Measurements from ENCODE around the gene CACNG5. TPM values are rescaled to one million over a fixed set of nuclear protein-coding genes. Genes with fewer than 3 reads are reported as not detected.

CACNG5 gene
- total RNA-seq, 2 donors from 2014 or later = not detected

DNA sequence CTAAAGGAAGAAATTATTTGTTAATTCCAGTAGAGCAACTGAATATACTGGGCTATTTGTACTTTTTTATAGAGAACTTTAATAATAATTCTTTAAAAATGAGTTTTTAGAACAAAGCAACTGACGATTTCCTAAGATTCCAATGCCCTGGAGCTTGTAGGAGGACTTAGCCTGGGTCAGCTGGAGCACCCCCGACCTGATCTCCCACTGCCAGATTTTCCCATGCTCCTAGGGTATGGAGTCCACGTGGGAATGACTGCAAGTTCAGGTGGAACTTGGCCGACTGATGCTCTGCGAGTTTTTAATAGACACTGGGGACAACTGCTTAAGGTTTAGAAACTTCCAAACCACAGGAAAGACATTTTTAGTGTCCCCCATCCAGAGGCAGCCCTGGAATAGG, 25.5 kb upstream of the CACNG5 start:
- DNase-seq (no peak), ATAC-seq (no peak)
- Mint-ChIP-seq H3K27me3 (no peaks in the 10 kb centered on the region), H3K36me3 (ENCODE audit: low read depth) (no peaks in the 10 kb centered on the region), H3K27ac (no peak overlapping the region), H3K4me3 (no peak overlapping the region), H3K4me1 (peaks cover 5% of the 10 kb centered on the region)
- H3K9me3 ChIP-seq (ENCODE audit: control insufficient read depth, low read length, poor library complexity, severe bottlenecking) = no peaks in the 10 kb centered on the region

DNA sequence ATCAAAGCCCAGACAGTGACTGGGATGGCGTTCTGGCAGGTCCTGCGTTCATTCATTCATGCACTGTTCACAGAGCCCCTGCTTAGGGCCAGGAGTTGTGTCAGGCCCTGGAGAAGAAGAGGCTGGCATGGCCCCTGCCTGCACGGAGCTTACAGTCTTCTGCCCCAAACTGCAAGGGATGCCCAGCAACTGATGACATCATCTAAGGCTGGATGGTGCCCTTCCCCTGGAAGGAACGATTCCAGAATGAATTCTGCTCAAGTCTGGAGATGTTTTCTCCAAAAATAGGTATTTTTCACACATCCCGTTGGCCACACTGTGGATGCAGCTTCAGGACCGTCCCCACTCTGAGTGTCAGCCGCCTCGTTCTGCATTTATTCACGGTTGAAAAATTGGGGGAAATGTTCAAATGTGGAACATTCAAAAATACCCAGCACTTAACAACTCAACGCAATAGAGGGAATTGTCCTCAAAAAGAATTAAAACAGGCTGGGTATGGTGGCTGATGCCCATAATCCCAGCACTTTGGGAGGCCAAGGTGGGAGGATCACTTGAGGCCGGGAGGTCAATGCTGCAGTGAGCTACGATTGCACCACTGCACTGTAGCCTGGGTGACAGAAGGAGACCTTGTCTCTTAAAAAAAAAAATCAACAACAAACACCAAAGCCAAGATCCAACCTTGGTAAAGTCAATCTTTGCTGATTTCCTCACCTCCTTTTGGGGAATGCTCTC, 23.8 kb upstream of the CACNG5 start:
- Mint-ChIP-seq H3K27me3 (no peaks in the 10 kb centered on the region), H3K36me3 (ENCODE audit: low read depth) (no peaks in the 10 kb centered on the region), H3K27ac (no peak overlapping the region), H3K4me1 (peaks cover 2% of the 10 kb centered on the region), H3K4me3 (no peak overlapping the region)
- ATAC-seq (no peak), DNase-seq (no peak)
- no peaks in the 10 kb centered on the region for H3K9me3 ChIP-seq (ENCODE audit: control insufficient read depth, low read length, poor library complexity, severe bottlenecking)

DNA sequence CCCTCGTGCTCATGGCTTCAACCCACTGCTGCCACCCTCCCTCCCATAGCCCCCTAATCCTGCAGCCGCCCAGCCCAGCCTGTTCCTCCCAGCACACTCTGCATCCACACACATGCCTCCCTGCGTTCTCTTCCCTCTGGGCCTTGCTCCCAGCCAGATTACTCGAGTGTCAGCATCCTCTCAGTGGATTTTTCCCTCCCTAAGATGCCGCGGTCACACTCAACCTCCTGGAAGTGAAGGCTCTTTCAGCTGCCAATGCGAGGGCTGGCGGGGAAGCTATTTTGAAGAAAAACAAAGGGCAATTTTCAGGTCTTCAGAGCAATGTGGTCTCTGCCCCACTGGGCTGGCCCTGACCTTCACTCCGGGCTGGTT, 23.2 kb upstream of the CACNG5 start:
- no peak for ATAC-seq
- Mint-ChIP-seq H3K4me1 (no peaks in the 10 kb centered on the region), H3K27ac (no peak overlapping the region), H3K27me3 (no peaks in the 10 kb centered on the region), H3K4me3 (no peak overlapping the region), H3K36me3 (ENCODE audit: low read depth) (no peaks in the 10 kb centered on the region)
- no peaks in the 10 kb centered on the region for H3K9me3 ChIP-seq (ENCODE audit: control insufficient read depth, low read length, poor library complexity, severe bottlenecking)
- no peak for DNase-seq

DNA sequence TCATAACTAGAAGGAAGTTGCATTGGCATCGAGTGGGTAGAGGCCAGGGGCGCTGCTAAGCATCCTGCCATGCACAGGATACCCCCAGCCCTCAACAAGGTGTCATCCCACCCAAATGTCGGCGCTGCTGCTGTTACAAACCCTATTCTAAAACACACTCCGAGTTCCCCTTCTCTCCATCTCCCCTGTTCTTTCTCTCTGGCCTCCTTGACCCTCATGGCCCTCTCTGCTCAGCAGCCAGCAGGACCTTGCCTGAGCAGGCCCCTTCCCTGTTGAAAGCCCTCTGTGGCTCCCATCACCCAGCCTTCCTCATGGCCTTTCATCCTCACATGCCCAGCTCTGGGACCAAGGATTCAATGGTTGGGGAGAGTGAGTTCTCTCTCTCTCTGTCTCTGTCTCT, 22.3 kb upstream of the CACNG5 start:
- no peaks in the 10 kb centered on the region for H3K4me1 Mint-ChIP-seq
- DNase-seq (no peak), ATAC-seq (no peak)
- H3K9me3 ChIP-seq (ENCODE audit: control insufficient read depth, low read length, poor library complexity, severe bottlenecking) = no peaks in the 10 kb centered on the region
- H3K27me3 Mint-ChIP-seq = no peaks in the 10 kb centered on the region
- H3K4me3 Mint-ChIP-seq = no peak overlapping the region
- H3K27ac Mint-ChIP-seq = no peak overlapping the region
- H3K36me3 Mint-ChIP-seq (ENCODE audit: low read depth) = no peaks in the 10 kb centered on the region

DNA sequence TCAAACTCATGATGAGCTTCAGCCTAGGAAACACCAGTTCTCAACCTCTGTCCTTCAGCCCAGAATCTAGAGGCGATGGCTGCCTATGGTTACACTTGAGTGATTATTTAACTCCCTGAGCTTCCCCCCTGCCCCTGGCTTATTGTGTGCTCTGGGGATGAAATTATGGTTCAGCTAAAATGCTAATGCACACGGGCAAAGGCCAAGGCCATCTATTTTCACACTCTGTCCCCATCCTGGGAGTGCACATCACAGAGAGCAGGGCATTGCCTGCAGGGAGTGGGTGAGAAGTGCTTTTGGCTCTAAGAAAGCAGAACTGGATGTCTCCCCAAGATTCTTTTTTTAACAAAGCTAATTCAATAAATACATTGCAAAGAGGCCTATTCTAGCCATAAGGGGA, 21.6 kb upstream of the CACNG5 start:
- ATAC-seq (no peak), DNase-seq (no peak)
- Mint-ChIP-seq H3K36me3 (ENCODE audit: low read depth) (no peaks in the 10 kb centered on the region), H3K4me3 (no peak overlapping the region), H3K4me1 (no peaks in the 10 kb centered on the region), H3K27ac (no peak overlapping the region), H3K27me3 (no peaks in the 10 kb centered on the region)
- no peaks in the 10 kb centered on the region for H3K9me3 ChIP-seq (ENCODE audit: control insufficient read depth, low read length, poor library complexity, severe bottlenecking)

DNA sequence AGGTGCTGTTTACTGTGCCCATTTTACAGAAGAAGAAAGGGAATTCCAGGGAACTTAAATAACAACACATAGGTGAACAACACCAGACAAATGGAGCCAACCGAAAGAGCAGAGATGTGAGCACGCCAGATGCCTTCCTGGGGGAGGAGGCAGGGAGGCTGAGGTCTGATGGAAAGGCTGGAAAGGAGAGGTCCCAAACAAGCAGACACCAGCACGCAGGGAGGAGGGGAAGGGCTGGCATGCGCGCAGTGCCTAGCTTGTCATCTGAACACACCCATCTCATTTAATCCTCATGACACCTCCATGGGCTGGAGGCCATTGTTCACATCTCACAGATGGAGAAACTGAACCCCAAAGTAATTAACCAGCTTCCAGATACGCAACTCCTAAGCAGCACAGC, 20.9 kb upstream of the CACNG5 start:
- DNase-seq (no peak), ATAC-seq (no peak)
- no peaks in the 10 kb centered on the region for H3K9me3 ChIP-seq (ENCODE audit: control insufficient read depth, low read length, poor library complexity, severe bottlenecking)
- H3K4me1 Mint-ChIP-seq = no peaks in the 10 kb centered on the region
- no peaks in the 10 kb centered on the region for H3K36me3 Mint-ChIP-seq (ENCODE audit: low read depth)
- no peak overlapping the region for H3K27ac Mint-ChIP-seq
- H3K4me3 Mint-ChIP-seq = no peak overlapping the region
- no peaks in the 10 kb centered on the region for H3K27me3 Mint-ChIP-seq

DNA sequence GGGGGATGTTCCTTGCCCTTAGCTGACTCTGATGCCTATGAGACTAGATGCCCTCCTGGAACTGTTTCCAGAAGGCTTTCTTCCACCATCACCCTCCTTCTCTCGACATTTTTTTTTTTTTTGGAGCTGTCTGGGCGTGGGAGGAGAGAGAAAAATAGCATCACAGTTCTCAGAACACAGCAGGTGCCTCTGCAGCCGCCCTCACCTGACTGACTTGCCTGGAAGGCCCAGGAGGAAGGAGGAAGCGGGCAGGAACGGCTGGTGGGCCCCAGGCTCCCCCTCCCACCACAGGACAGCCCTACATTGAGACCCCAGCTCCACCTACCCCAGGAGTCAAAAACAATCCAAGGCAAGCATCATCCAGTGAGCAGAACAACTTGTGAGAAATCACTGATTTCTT, 20.3 kb upstream of the CACNG5 start:
- Mint-ChIP-seq H3K4me1 (no peaks in the 10 kb centered on the region), H3K4me3 (no peak overlapping the region), H3K36me3 (ENCODE audit: low read depth) (no peaks in the 10 kb centered on the region), H3K27ac (no peak overlapping the region), H3K27me3 (no peaks in the 10 kb centered on the region)
- no peaks in the 10 kb centered on the region for H3K9me3 ChIP-seq (ENCODE audit: control insufficient read depth, low read length, poor library complexity, severe bottlenecking)
- ATAC-seq (no peak), DNase-seq (no peak)

DNA sequence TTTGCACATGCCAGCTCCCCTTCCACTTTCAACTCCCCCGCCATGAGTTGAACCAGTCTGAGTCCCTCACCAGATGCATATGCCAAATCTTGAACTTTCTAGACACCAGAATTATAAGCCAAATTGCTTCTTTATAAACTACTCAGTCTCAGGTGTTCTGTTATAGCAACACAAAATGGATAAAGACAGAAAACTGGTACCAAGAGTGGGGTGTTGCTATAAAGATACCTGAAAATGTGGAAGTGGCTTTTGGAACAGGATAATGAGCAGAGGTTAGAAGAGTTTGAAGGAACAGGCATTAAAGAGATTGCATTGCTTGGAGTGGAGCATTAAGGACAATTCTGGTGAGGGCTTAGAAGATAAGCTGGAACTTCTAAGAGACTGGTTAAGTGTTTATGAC, 17.2 kb upstream of the CACNG5 start:
- Mint-ChIP-seq H3K36me3 (ENCODE audit: low read depth) (no peaks in the 10 kb centered on the region), H3K4me1 (no peaks in the 10 kb centered on the region), H3K4me3 (no peak overlapping the region), H3K27ac (no peak overlapping the region), H3K27me3 (no peaks in the 10 kb centered on the region)
- ATAC-seq (no peak), DNase-seq (no peak)
- H3K9me3 ChIP-seq (ENCODE audit: control insufficient read depth, low read length, poor library complexity, severe bottlenecking) = no peaks in the 10 kb centered on the region

DNA sequence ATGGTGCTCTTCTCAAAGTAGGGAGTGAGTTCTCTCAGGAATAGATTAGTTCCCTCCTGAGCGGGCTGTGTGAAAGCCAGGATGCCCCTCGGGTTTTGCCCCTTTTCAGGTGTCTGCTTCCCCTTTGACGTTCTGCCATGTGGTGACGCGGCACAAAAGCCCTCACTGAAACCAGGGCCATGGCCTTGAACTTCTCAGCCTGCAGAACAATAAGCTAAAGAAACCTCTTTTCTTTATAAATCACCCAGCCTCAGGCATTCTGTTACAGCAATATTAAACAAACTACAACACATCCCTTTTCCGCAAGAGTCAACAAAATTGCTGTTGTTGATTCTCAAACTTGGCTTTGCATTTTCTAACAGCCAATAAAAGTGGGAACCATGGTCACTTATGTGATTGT, 15.5 kb upstream of the CACNG5 start:
- H3K4me3 Mint-ChIP-seq = no peak overlapping the region
- DNase-seq (no peak), ATAC-seq (no peak)
- H3K27me3 Mint-ChIP-seq = peaks cover 2% of the 10 kb centered on the region
- H3K9me3 ChIP-seq (ENCODE audit: control insufficient read depth, low read length, poor library complexity, severe bottlenecking) = no peaks in the 10 kb centered on the region
- H3K4me1 Mint-ChIP-seq = no peaks in the 10 kb centered on the region
- no peaks in the 10 kb centered on the region for H3K36me3 Mint-ChIP-seq (ENCODE audit: low read depth)
- no peak overlapping the region for H3K27ac Mint-ChIP-seq

DNA sequence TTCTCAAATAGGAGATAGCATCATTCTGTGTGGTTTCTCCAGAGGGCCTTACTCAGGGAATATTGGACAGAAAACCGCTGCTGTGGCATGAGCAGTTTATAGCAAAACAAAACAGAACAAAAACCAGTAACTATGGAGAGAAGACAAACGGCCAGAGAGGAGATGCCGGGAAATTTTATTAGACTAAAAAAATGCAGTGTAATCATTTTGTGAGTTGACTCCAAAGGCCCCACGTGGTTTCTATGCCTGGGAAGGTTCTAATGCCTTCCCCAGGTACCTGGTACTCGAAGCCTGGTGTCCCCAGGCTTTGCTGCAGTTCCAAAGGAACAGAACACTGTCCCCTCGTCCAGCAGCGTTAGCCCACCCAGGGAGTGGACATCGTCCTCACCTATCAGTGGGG, 12.9 kb upstream of the CACNG5 start:
- Mint-ChIP-seq H3K4me3 (no peak overlapping the region), H3K27ac (no peak overlapping the region), H3K27me3 (peaks cover 9% of the 10 kb centered on the region), H3K4me1 (no peaks in the 10 kb centered on the region), H3K36me3 (ENCODE audit: low read depth) (no peaks in the 10 kb centered on the region)
- H3K9me3 ChIP-seq (ENCODE audit: control insufficient read depth, low read length, poor library complexity, severe bottlenecking) = no peaks in the 10 kb centered on the region
- ATAC-seq (no peak), DNase-seq (no peak)

DNA sequence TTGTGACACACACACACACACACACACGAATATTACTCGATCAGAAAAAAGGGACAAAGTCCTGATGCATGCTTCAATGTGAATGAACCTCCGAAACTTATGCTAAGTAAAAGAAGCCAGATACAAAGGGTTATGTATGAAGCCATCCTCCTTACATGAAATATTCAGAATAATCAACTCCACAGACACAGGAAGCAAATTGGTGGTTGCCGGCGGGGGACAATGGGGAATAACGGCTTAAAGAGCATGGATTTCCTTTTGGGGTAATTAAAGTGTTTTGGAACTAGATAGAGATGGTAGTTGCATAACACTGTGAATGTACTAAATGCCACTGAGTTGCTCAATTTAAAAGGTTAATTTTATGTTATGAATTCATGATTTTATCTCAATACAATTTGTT, 8.1 kb upstream of the CACNG5 start:
- H3K9me3 ChIP-seq (ENCODE audit: control insufficient read depth, low read length, poor library complexity, severe bottlenecking) = no peaks in the 10 kb centered on the region
- H3K4me1 Mint-ChIP-seq = peaks cover 2% of the 10 kb centered on the region
- H3K4me3 Mint-ChIP-seq = no peak overlapping the region
- H3K27ac Mint-ChIP-seq = no peak overlapping the region
- H3K36me3 Mint-ChIP-seq (ENCODE audit: low read depth) = no peaks in the 10 kb centered on the region
- DNase-seq (no peak), ATAC-seq (no peak)
- H3K27me3 Mint-ChIP-seq = peaks cover 46% of the 10 kb centered on the region

DNA sequence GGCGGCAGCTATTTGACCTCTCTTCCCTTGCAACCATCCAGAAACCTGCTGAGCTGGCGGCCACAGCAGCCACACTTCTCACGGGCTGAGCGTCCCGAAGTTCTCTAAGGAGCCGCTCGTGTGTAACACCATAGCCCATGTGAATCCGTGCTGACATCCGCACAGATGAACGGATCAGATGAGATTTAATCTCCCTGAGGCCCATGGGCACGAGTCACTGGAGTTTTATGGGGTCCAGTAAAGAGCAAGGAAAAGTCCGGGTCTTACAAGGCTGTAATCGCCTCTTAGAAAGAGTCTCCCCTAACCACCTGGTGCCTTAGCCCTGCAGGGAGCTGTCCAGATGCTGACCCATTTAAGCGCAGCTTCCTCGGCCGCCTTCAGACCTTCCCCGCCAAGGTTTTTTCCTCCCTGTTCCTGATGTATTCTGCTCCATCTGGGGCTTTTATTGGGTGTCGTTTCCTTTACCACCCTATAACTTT, 5.5 kb upstream of the CACNG5 start:
- Mint-ChIP-seq H3K36me3 (ENCODE audit: low read depth) (no peaks in the 10 kb centered on the region), H3K27ac (no peak overlapping the region), H3K4me1 (peaks cover 2% of the 10 kb centered on the region), H3K4me3 (no peak overlapping the region), H3K27me3 (peaks cover 70% of the 10 kb centered on the region)
- DNase-seq (no peak), ATAC-seq (peak; percentile 55)
- no peaks in the 10 kb centered on the region for H3K9me3 ChIP-seq (ENCODE audit: control insufficient read depth, low read length, poor library complexity, severe bottlenecking)

DNA sequence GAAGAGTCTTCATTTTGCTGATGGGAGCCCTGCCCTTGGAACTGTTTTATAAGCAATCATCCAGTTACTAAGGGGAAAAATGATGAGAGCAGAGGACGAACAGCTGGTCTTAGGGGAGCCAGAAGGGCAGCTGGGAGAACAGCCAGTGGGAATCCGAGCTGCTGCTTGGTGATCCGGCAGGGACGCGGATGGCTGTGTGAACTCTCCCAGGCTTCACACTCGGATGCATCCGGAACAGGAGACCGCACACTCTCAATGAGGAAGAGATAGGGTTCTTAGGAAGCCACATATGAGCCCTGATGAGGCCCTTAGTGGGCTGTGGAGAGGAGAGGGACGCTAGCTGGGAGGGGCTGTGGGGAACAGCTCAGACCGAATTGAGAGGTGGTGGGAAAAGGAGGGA, 5.0 kb upstream of the CACNG5 start:
- DNase-seq (no peak), ATAC-seq (no peak)
- Mint-ChIP-seq H3K4me1 (peaks cover 2% of the 10 kb centered on the region), H3K27me3 (peaks cover 67% of the 10 kb centered on the region), H3K27ac (no peak overlapping the region), H3K36me3 (ENCODE audit: low read depth) (no peaks in the 10 kb centered on the region), H3K4me3 (no peak overlapping the region)
- H3K9me3 ChIP-seq (ENCODE audit: control insufficient read depth, low read length, poor library complexity, severe bottlenecking) = no peaks in the 10 kb centered on the region

DNA sequence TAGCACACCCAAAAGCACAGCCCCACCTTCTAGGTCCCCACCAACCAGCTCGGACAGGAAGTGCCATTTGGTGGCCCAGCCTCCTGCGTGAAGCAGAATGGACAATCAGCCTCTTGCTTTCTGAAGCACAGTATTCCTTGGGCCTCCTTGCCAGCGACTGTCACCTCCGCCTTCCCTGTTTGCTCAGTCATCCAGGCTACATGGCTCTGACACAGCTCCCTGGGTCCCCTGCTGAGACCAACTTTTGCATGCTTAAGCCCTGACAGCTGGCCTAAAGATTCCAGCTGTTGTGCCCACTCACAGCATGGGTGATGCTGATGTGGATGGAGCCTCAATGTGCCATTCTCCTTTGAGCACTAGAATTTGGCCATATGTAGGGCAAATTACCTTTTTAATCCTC, 4.5 kb upstream of the CACNG5 start:
- DNase-seq (no peak), ATAC-seq (no peak)
- Mint-ChIP-seq H3K4me1 (peaks cover 2% of the 10 kb centered on the region), H3K27me3 (peaks cover 65% of the 10 kb centered on the region), H3K4me3 (no peak overlapping the region), H3K36me3 (ENCODE audit: low read depth) (no peaks in the 10 kb centered on the region), H3K27ac (no peak overlapping the region)
- no peaks in the 10 kb centered on the region for H3K9me3 ChIP-seq (ENCODE audit: control insufficient read depth, low read length, poor library complexity, severe bottlenecking)

All from T-helper 17 cell (primary cell).